ENCODE measurements around the gene FAM217A.

- TF ChIP-seq, protein P1, sequence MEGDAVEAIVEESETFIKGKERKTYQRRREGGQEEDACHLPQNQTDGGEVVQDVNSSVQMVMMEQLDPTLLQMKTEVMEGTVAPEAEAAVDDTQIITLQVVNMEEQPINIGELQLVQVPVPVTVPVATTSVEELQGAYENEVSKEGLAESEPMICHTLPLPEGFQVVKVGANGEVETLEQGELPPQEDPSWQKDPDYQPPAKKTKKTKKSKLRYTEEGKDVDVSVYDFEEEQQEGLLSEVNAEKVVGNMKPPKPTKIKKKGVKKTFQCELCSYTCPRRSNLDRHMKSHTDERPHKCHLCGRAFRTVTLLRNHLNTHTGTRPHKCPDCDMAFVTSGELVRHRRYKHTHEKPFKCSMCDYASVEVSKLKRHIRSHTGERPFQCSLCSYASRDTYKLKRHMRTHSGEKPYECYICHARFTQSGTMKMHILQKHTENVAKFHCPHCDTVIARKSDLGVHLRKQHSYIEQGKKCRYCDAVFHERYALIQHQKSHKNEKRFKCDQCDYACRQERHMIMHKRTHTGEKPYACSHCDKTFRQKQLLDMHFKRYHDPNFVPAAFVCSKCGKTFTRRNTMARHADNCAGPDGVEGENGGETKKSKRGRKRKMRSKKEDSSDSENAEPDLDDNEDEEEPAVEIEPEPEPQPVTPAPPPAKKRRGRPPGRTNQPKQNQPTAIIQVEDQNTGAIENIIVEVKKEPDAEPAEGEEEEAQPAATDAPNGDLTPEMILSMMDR (IDR thresholded peaks at IDR 0.05; ENCODE audit: insufficient read depth, low read length): no peak
- TF ChIP-seq POLR2AphosphoS5 (IDR thresholded peaks at IDR 0.05; ENCODE audit: low read depth): no peak
- TF ChIP-seq GABPA (IDR thresholded peaks at IDR 0.05; ENCODE audit: low read depth): no peak
Measured at GRCh38 chr6:4114123-4114522, 35.2 kb upstream of the FAM217A start.

Measured in HL-60 (cell line).